Duodenal mucosa (tissue), 2 donors: Measurements from ENCODE around the gene DDX23.

Experiments used
- H3K27ac ChIP-seq: one replicate; pipeline ENCODE4 v1.7.0; 2013; ENCODE audit warnings: low read depth, low read length
- H3K27me3 ChIP-seq, 2 donors: one replicate each; pipeline ENCODE4 v1.7.0; 2013; ENCODE audit warnings: low read length in 2 of 2, control low read depth in 1 of 2; ENCODE audit not compliant: insufficient read depth in 2 of 2, control insufficient read depth in 1 of 2
- H3K36me3 ChIP-seq, 2 donors: one replicate each; pipeline ENCODE4 v1.7.0; 2013; ENCODE audit warnings: low read length in 2 of 2, control low read depth in 1 of 2; ENCODE audit not compliant: insufficient read depth in 2 of 2, control insufficient read depth in 1 of 2
- H3K4me1 ChIP-seq, 2 donors: one replicate each; pipeline ENCODE4 v1.7.0; 2013; ENCODE audit warnings: low read length in 2 of 2, control low read depth in 1 of 2; ENCODE audit not compliant: insufficient read depth in 2 of 2, control insufficient read depth in 1 of 2
- H3K4me3 ChIP-seq, 2 donors: one replicate each; pipeline ENCODE4 v1.7.0; 2013; ENCODE audit warnings: low read length in 2 of 2, low read depth in 1 of 2
- H3K9ac ChIP-seq, 2 donors: one replicate each; pipeline ENCODE4 v1.7.0; 2013; ENCODE audit warnings: low read length in 2 of 2, low read depth in 1 of 2
- H3K9me3 ChIP-seq, 2 donors: one replicate each; pipeline ENCODE4 v1.7.0; 2013; ENCODE audit warnings: low read length in 2 of 2, control low read depth in 1 of 2; ENCODE audit not compliant: control insufficient read depth in 1 of 2

The DDX23 gene

DNA sequence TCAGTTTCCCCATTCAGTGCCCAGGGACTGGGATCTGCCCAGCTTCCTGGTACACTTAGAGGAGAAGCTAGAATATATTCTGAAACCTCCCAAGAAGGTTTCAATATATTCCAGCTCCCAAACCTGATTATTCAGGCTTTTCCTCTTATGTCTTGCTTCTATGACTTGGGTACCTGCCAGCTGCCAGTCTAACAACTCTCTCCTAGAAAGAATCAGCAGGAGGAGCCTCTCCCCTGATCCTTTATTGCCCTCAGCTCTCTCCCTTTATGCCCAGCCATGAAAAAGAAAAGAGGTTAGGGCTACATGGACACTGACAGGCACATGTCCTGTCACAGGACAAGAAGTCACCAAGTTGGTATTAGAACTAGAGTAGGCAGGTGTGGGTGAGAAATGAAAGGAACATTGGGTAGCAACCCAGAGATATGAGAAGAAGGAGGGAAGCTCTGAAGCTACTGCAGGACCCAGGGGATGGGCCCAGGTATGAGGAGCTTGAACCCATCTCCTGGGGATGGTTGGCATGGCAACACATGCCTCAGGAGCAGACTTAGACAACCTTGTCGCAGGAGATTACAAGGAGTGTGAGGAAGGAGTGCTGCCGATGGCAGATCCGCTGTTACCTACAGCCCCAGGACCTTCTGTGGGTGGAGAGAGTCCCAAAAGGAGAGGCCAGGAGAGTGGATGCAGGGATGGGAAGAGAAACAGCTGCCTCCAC, 35.7 kb downstream of the DDX23 start:
- H3K4me1 ChIP-seq: peaks cover 32 to 38% of the 10 kb centered on the region in 2 donors
- no peaks in the 10 kb centered on the region for H3K27me3 ChIP-seq
- peak overlapping the region; percentile 86 to 94 for H3K4me3 ChIP-seq
- H3K9me3 ChIP-seq: no peaks in the 10 kb centered on the region
- peak overlapping the region; percentile 8 to 9 for H3K9ac ChIP-seq
- no peak overlapping the region for H3K27ac ChIP-seq
- H3K36me3 ChIP-seq: no peaks in the 10 kb centered on the region

DNA sequence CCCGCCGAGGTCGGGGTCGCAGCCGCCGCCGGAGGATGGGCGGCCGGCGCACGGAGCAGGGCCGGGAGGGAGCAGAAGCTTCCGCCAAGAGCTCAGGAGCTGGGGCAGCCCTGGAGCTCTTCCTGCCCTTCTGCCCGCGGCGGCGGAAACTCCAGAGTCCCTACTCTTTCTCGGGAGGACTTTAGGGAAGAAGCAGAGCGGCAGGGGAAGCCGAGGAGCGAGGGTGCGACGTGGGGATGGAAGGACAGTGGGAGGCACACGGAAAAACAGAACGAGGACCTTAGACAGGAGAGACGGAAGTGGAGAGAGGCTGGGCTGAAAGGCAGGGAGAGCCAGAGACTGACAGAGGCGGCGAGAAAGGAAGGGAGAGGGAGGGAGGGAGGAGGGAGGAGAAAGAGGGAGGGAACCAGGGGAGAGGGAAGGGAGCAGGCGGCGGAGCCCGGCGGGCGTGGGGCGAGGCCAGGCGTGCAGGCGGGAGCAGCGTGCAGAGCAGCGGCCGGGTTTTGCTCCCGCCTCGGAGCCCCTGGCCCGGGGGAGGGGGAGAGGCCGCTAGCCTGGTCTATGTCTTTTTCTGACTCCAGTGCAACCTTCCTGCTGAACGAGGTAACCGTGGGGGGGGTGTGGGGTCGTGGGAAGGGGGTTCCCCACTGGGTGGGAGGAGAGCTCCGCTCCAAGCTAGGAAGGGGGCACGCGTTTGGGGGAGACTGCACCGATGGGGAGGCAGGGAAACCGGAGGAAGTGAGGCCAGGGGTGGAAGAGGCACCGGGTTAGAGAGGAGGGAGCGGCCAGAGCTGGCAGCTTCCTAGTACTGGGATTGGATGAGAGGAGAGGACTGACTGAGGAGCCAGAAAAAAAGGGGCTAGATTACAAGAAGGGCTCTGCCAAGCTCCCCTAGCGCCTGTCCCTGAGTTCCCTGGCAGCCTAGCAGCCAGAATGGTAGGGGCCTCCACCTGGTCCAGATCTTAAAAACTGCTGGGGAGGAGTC, 36.5 kb downstream of the DDX23 start:
- Histone ChIP-seq H3K4me3 (peak overlapping the region; percentile 86 to 94), H3K4me1 (peaks cover 41 to 47% of the 10 kb centered on the region in 2 donors), H3K9ac (peak overlapping the region; percentile 93 to 94), H3K9me3 (no peaks in the 10 kb centered on the region), H3K27me3 (no peaks in the 10 kb centered on the region), H3K36me3 (no peaks in the 10 kb centered on the region), H3K27ac (peak overlapping the region; percentile 87)

DNA sequence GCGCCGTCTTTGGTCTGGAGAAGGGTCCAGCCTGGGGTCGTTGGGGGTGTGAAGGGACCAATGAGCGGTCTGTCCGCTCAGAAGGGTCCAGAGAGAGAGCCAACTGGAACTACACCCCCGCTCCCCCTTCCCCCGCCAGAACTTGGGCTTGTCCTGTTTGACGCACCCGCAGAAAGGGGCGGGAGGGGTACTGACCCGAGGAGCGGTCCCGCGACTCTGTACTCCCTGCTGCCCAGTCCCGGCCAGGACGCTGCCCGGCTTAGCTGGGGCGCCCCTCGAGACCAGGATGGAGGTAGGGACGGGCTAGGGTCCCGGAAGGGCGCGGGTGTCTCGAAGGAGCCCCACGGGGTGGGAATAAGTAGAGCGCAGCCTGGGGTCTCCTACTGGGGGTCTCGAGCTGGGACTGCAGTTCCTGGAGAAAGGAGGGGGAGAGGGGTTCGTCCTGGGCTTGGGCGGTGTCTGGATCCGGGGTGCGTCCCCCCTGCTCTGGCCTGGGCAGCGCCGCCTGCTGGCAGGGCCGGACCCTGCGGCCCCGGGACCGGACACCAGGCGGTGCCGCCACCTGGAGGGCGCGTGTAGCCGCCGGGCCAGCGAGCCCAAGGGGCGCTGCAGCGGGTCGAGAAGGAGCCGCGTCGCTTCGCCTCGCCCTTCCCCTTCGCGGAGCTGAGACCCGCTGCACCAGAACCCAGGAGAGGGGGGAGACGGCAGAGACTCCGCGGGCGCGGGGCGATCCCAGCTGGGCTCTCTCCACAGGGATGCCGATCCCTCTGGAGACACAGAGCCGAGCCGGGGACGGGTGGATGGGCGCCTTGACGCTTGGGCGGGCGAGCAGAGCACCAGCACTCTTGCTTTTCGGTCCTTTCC, 37.5 kb downstream of the DDX23 start:
- no peaks in the 10 kb centered on the region for H3K9me3 ChIP-seq
- no peaks in the 10 kb centered on the region for H3K36me3 ChIP-seq
- no peaks in the 10 kb centered on the region for H3K27me3 ChIP-seq
- H3K4me3 ChIP-seq: peak overlapping the region; percentile 86 to 94
- peaks cover 45 to 49% of the 10 kb centered on the region in 2 donors for H3K4me1 ChIP-seq
- H3K9ac ChIP-seq: peak overlapping the region; percentile 93 to 94
- H3K27ac ChIP-seq: peak overlapping the region; percentile 87

DNA sequence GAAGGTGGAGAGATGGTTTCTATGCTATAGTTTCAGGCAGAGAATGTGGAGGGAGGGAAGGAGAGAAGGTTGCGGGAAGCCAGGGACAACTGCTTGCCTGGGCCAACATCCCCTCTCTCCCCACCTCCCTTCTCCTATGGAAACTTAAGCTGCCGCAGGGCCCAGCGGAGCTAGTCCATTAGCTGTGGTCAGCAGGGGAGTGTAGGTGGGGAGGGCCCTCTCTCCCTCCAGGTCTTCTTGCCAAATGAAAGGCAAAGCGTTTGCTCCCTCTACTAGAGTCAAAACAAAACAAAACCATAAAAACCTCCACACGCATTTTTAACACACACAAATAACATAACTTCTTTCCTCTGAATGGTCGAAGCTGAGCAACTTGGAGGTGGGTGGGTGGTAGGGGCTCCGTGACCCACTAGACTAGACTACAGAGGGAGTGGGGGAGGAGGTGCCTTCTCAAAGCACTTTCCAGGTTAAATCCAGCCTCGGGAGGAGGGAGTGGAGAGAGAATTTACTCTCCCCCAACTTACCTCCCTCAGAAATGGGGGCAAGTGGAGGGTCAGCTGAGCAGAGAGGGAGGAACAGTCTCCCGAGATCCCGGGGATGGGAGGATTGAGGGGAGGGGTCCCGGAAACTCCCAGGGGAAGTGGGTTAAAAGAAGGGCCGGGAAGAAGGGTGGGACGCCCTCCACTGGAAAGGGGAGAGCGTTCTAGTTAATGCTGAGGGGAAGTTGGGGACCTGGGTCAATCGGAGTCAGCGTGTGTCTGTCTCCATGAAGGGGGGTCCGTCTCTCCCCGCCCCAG, 38.3 kb downstream of the DDX23 start:
- peaks cover 43 to 45% of the 10 kb centered on the region in 2 donors for H3K4me1 ChIP-seq

DNA sequence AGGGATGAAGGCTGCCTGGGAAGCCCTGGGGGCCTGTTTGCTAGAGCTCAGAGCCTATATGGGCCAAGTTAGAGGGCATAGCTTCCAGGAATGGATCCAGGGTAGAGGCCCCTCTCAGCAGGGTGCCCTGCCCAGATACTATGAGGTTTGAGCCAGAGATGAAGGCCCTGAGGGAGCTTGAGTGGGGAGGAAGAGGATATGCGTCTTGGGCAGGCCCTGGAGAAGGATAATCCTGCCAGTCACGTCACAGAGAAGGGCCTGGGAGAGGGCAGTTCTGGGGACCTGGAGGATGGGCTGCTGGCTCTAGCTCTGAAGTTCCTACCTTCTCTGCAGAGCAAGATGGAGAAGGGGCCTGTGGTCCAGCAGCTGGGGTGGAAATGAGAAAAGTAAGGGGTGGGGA, 39.6 kb downstream of the DDX23 start:
- Histone ChIP-seq H3K9ac (no peak overlapping the region), H3K4me1 (peaks cover 37 to 39% of the 10 kb centered on the region in 2 donors), H3K27ac (no peak overlapping the region), H3K9me3 (no peaks in the 10 kb centered on the region), H3K4me3 (no peak overlapping the region), H3K36me3 (no peaks in the 10 kb centered on the region), H3K27me3 (no peaks in the 10 kb centered on the region)

More for the DNA sequence above, 38.3 kb downstream of the DDX23 start:
- Histone ChIP-seq H3K9me3 (no peaks in the 10 kb centered on the region), H3K36me3 (no peaks in the 10 kb centered on the region), H3K27me3 (no peaks in the 10 kb centered on the region), H3K9ac (peak overlapping the region; percentile 92 to 93), H3K27ac (peak overlapping the region; percentile 84), H3K4me3 (peak overlapping the region; percentile 86 to 94)

DNA sequence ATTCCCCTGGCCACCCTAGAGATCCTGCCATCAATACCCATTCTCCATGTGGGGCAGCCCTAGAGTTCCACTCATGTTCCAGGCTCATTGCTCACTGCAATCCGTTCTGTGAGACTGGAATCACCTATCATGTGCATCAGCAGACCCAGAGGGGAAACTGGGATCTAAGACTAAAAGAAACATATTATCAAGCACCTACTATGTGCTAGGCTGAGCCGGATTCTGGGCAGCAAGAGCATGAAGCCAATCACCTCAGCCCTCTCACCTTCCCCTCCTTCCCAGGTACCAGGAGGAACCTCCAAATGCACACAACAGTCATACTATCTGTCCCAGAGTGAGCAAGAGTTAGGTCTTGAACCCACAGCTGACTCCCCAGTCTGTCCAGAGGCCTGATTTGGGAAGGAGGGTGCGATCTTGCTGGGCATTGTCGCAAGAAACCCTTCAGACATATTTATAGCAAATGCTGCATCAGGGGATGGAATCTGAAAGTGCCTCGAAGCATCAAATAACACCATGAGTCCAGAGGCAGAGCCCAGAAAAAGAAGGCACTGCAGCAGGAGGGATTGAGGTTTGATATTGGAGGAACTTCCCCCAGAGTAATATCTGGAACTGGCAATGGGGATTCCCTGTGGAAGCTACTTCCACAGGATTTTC, 40.4 kb downstream of the DDX23 start:
- Histone ChIP-seq H3K4me3 (peak overlapping the region in 1 of 2 donors; percentile 29), H3K9ac (no peak overlapping the region), H3K4me1 (peaks cover 34 to 35% of the 10 kb centered on the region in 2 donors), H3K36me3 (no peaks in the 10 kb centered on the region), H3K9me3 (no peaks in the 10 kb centered on the region), H3K27me3 (no peaks in the 10 kb centered on the region), H3K27ac (peak overlapping the region; percentile 10)

DNA sequence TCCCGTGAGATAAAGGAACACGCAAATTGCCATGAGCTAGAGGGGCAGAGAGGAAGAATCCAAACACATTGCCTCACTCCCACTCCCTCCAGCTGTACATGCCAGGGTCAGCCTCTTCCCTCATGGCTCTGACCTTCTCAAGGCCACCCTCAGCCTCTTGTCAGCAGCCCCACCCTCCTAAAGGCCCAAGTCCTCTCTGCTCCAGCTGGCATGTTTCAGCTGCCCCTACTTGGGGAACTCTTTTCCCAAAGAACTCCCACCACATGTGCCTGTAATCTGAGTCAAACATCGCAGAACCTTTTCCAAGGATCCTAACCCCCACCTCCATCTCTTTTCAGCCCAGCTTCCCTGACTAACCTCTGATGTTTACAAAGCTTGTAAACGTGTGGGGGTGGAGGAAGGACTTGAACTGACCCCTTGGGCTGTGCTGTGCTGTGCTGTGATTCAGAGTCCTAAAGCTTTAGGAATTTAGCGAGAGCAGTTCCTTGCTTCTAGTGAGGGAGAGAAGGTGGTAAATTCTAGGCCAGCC, 41.0 kb downstream of the DDX23 start:
- Histone ChIP-seq H3K9ac (no peak overlapping the region), H3K4me1 (peaks cover 28 to 29% of the 10 kb centered on the region in 2 donors), H3K9me3 (no peaks in the 10 kb centered on the region), H3K4me3 (no peak overlapping the region), H3K36me3 (no peaks in the 10 kb centered on the region), H3K27ac (peak overlapping the region; percentile 15), H3K27me3 (no peaks in the 10 kb centered on the region)

DNA sequence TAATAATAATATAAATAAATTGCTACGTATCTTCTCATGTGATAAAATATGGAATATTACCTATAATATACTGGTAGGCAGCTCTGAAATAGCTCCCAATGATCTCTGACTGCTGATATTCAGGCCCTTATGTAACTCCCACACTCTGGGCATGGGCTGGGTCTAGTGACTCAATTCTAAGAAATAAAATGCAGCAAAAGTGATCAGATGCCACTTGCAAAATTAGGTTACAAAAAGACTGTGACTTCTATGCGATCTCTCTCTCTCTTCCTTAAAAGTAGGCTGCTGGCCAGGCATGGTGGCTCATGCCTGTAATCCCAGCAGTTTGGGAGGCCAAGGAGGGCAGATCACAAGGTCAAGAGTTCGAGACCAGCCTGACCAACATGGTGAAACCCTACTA, 44.0 kb downstream of the DDX23 start:
- no peak overlapping the region for H3K9ac ChIP-seq
- H3K27ac ChIP-seq: no peak overlapping the region
- peaks cover 18 to 19% of the 10 kb centered on the region in 2 donors for H3K4me1 ChIP-seq
- H3K4me3 ChIP-seq: no peak overlapping the region
- no peaks in the 10 kb centered on the region for H3K36me3 ChIP-seq
- no peaks in the 10 kb centered on the region for H3K9me3 ChIP-seq
- H3K27me3 ChIP-seq: no peaks in the 10 kb centered on the region
